ENCODE data around the gene GRAMD1A.
"Not testable (repeated sequence)": the region's sequence is repeated elsewhere in the genome, so short reads cannot be mapped to it uniquely, and the experiment has no call there.

GRAMD1A gene

DNA sequence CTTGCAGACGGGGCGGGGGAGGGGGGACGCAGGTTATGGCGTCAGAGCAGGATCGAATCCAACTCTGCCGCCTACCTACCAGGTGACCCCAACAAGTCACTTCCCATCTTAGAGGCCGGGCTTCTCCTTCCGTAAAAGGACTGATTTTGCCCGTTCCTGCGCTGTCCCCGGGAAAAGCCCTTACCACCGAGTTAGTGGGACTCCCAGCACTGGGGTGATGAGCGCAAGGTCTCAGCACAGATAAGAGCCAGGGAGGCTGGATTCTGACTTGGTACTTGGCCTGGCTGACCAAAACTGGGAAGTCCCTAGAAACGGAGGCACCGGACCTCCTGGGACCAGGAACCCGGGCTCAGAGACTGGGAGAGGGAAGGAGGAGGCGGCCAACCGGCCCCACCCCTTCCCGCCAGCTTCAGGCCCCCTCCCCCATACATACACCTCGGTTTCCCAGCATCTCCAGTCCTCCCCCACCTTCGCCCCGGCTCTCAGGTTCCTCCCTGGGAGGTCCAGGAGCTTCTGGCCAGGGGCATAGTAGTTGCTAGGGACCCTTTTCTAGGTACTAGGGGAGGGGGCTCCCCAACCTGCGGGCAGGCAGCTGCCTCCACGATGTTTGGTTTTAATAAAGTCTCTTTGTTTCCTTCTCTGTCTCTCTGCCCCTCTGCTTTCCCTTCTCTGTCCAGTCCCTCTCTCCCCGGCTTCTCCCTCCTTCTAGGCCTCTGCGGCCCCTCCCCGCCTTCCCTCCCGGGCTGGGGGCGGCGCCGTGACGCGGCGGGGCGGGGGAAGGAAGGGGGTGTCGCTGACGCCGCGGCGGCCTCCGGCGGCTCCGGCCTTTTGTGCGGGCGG lies at the start of gene GRAMD1A:
TSS of gene GRAMD1A (plus strand) at position 826 of the 840 bp plus-strand sequence. CDS start 156 bp downstream, outside the sequence.
- DNase-seq, result peak; percentile 77

DNA sequence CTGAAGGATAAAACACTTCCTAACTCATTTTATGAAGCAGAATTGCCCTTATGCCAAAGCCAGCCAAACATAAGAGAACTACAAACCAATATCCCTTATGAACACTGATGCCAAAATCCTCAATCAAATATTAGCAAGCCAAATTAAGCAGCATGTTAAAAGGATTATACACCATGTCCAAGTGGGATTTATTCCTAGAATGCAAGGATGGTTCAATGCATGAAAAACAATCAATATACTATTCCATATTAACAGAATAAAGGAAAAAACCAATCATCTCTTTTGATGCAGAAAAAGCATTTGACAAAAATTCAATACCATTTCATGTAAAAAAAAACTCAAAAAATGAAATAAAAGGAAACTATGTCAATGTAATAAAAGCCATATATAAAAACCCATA lies 47.0 kb upstream of the GRAMD1A start:
- no peak for DNase-seq

DNA sequence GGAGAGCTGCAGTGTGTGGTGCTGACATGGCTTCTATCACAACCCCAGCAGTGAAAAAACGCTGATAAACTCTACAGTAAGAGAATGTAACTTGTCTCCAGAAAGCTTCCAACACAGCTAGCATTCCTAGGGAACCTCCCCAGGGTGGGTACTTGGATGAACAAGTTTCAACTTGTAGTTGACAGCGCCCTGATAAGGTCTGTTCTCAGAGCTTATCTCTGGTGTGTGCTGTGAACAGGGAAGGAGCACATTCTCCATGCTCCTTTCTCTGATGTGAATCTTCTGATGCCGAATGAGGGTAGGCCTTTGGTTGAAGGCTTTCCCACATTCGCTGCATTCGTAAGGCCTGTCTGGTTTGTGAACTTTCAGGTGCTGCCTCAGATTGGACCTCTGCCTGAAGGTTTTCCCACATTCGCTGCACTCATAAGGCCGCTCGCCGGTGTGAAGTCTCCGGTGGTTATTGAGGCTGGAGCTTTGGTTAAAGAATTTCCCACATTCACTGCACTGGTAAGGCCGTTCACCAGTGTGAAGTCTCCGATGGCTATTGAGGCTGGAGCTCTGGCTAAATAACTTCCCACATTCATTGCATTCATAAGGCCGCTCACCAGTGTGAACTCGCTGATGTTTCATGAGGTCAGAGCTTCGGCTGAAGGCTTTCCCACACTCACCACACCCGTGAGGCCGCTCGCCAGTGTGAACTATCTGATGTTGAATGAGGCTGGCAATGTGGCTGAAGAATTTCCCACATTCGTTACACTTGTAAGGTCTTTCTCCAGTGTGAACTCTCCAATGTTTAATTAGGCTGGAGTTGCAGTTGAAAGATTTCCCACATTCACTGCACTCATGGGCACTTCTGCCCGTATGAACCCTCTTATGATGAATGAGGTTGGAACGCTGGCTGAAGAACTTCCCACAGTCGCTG lies 42.0 kb upstream of the GRAMD1A start:
- DNase-seq, result no peak

DNA sequence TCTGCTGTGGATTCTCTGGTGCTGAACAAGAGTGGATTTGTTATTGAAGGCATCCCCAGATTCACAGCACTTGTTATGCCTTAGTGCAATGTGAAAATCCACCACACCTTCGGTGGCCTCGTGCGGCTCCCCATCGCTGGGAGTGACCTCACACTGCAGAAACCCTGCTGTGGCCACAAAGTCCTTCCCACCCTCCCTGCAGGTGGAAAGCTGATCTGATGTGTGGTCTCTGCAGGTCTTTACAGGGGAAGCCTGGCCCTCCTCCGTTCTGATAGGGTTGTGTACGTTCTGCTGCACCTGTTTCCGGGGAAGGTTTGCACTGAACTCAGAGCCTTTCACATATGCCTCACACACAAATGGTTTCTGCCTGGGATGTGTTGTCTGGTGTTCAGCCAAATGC lies 41.1 kb upstream of the GRAMD1A start:
- no peak for DNase-seq

DNA sequence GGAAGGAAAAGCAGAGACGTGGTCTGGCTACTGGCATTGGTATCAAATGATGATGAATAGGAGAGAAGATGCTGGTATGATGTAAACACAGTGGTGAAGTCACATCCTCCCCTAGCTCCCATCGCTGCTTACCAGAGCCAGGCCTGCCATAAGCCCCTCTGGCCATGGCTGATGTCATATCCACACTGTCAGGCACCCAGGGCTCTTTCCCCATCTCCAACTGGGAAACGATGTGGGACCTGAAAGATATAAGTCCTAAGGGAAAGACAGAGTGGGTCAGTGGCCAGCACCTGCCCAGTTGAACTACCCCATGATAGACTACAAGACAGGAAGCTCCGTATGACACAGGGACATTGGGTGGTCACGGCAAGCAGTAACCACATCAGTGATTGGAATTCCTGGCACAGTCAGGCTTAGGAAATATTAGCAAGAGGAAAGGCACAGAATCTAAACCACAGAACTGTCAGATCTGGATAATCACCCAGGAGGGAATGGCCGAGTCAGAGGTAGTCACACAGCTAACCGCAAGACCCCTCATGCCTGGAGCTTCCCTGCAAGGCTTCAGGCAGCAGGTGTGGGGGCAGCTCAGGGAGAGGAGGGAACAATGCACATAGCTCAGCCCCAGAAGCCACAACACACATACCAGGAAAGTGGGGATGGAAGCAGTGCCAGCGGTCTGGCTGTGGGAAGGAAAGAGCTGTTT lies 39.9 kb upstream of the GRAMD1A start:
- DNase-seq, result no peak

DNA sequence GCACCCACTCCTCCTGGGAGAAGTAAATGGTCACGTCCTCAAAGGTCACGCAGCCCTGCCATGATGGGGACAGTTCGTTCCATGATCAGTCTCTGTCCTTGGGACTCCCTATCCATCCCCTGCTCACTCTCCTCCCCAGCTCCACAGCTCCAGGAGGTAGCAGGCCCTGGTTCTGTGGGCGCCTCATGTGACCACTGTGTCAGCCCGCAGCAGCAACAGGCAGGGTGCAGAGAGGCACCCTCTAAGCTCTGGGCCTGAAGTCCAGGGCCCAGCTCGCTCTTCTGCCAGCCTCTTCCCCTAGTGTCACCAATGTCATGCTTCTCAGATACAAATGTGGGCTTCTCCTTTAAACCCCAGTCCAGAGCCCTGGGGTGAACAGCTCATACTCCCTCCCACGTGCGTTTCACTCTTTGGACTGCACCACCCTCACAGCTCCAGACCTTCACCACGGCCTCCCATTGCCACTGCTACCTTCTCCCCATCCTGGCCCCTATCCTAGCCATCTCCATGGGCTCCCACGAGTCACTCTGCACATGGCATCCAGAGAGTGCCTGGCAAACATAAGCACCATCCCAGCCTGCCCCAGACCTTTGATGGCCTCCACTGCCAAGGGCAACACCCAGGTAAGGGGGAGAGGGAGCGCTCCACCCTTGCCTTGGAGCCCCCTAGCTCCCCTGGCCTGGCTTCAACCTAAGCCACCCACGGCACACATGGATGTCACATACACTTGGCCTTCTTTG lies 39.0 kb upstream of the GRAMD1A start:
- no peak for DNase-seq

DNA sequence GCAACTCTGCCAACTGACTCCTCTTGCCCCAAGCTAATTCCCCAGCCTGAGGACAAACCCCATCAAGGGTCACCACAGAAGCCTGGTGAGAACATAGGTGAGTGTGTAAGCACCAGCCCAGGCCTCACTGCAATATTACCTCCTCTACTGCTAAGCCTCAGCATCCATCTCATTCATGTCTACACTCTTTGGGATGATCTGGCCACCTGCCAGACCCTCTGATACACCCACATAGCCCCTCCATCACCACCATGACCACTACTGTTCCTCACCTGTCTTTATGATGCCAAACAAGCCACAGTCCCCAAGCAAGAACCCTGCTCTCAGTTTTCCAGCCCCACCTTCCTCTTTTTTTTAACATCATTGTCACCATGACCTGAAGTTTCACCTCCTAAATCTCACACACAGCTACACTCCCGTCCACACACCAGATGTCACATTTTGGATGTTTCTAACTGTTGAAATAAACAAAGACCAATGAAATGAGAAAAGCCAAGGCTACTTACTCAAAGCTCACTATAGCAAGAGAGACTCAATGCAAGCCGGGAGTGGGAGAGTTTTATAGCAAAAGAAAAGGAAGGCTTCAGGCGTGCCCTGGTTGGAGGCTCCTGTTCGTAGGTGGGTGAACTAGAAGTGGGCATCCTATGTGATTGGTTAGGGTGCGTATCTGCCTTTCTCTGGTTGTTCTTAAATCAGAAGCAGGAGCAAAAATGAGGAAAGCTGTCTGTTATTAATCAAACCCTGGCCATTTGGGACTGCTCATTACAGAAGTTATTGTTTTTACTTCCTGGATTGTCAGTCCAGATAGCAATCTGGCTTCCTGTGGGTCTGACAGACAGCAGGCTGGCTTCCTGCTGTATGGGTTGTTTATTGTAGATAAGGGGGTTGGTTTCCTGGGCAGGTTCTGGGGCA lies 38.1 kb upstream of the GRAMD1A start:
- DNase-seq, result peak; percentile 43

DNA sequence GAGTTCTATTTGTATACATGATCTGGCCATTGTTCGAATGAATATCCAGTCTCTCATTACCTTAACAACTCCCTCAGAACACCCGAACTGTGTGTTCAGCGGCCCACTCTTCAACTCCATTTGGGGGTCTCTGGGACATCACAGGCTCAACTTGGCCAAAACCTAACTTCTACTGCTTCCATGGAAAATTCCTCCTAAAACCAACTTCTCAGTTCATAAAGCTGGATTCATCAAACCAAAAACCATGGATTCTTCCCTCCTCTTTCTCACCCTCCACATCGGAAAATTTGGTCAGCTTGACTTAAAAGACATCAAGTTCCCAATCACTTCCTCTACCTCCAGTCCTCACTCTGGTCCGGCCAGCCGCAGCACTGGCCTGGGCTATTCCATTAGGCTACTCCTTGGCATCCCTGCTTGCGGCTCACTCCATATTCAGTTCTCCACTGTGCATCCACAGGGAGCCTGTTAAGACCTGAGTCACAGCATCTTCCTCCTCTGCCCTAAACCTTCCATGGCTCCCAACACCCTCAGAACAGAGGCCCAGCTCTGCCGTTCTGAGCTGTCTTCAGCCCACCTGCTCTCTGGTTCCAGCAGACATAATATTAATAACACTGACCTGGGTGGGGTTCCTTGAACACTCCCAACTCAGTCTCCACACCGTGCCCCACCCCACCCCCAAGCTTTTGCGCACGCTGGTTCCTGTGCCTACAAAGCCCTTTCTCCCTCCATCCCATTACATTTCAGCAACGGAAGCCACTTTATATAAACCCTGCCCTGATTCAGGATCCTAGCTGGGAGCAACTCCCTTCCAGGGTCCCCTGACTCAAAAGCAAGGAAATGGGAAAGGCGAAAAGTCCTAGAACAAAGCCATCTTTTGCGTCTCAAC lies 37.2 kb upstream of the GRAMD1A start:
- no peak for DNase-seq

DNA sequence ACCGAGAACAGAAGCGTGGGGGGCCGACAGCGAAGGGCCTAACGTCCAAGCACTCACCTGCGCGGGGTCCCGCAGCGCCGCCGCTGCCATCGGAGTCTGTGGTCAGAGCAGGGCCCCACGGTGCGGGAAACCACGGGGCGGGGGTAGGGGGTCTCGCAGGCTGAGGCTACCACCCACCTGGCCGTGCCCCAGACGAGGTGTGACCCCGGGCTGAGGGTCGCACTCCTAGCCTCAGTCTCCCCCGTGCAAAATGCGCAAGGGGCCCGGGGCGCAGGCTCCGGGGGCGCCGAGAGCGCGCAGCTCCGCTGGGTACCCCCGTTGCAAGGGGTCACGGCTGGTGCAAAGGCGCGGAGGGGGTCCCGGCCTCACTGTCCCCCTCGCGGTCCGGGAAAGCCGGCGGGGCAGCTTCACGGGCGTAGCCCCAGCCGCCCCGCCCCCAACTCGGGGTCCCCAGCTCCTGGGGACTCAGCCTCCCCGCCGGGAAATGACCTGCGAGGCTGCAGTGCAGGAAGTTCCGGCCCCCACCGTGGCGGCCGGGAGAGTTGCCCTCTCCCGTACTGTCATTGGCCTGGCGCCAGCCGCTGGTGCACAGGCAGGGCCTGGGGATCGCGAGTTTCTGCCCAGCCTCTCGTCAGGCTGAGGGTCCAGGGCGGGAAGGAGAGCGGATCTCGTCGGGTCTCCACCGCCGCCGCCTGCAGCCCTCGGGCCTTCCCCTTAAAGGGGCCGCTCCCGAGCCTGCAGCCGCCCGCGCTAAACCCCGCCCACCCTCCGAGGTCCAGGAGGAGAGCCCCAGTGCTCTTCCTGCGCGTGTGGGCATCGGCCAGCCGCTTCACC lies 36.3 kb upstream of the GRAMD1A start, which contains the start of gene ZNF792:
TSS of gene ZNF792 (minus strand) at position 657 of the 834 bp plus-strand sequence. CDS start at position 90, 567 bp downstream.
- DNase-seq, result peak; percentile 32

DNA sequence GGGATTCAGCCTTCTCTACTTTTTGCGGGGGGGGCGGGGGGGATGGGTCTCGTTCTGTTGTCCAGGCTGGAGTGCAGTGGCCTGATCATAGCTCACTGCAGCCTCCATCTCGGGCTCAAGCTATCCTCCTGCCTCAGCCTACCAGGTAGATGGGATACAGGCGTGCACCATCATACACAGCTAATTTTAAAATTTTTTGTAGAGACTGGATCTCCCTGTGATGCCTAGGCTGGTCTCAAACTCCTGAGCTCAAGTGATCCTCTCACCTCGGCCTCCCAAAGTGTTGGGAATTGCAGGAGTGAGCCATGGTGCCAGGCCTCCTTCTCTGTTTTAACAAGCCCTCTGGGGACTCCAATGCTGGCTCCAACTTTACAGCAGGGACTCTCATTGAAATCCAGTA lies 35.5 kb upstream of the GRAMD1A start:
- no peak for DNase-seq

DNA sequence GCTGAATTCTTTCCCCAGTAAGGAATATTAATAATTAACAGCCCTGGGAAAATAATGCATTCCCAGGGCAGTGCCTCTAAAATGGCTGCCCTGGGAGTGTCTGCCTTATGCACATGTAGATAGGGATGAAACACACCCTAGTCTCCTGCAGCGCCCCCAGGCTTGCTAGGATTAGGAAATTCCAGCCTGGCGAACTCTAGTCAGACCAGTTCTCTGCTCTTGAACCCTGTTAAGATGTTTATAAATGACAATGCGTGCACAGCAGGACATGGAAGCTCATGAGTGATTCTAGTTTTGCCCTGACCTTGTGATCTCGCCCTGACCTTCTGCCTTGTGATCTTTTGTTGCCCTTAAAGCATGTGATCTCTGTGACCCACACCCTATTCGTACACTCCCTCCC lies 34.6 kb upstream of the GRAMD1A start:
- not testable (repeated sequence) for DNase-seq

DNA sequence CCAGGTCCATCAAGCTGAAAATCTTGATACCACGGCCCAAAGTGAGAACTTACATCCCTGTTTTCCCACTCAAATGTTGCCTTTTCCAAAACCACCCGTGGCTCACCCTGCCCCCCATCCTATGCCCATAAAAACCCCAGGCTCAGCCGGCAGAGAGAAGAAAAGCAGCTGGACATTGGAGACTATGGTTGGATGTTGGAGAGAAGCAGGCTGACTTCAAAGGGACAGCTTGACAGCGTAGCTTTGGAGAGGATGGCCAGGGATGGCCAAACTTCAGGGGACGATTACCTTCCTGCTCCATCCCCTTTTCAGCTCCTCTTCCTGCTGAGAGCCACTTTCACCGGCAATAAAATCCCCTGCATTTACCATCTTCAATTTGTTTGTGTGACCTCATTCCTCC lies 32.6 kb upstream of the GRAMD1A start:
- DNase-seq, result no peak

DNA sequence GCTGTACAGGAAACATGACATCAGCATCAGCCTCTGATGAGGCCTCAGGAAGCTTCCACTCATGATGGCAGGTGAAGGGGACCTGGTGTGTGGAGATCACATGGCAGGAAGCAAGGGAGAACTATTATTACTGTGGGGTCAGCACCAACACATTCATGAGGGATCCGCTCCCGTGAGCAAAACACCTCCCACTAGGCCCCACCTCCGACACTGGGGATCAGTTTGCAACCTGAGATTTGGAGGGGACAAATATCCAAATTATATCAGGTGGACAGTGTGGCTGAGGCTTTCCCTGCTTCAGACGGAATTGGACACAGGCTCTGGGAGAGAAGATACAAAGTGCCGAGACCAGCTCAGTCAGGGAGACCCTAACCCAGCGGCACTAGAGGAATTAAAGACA lies 30.4 kb upstream of the GRAMD1A start:
- no peak for DNase-seq

DNA sequence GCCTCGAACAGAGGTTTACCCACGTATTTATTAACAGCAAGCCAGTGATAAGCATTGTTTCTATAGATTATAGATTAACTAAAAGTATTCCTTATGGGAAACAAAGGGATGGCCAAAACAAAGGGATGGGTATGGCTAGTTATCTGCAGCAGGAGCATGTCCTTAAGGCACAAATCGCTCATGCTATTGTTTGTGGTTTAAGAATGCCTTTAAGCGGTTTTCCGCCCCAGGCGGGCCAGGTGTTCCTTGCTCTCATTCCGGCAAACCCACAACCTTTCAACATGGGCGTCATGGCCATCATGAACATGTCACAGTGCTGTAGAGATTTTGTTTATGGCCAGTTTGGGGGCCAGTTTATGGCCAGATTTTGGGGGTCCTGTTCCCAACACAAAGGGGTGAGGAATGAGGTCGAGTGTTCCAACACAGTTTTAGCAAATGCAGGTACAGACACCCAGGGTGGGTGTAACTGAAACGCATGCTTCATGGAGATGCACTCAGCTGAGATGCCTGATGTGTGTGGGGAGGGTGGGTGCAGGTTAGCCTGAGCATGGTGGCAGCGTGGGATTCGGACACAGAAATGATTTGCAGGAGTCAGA lies 29.8 kb upstream of the GRAMD1A start:
- not testable (repeated sequence) for DNase-seq

DNA sequence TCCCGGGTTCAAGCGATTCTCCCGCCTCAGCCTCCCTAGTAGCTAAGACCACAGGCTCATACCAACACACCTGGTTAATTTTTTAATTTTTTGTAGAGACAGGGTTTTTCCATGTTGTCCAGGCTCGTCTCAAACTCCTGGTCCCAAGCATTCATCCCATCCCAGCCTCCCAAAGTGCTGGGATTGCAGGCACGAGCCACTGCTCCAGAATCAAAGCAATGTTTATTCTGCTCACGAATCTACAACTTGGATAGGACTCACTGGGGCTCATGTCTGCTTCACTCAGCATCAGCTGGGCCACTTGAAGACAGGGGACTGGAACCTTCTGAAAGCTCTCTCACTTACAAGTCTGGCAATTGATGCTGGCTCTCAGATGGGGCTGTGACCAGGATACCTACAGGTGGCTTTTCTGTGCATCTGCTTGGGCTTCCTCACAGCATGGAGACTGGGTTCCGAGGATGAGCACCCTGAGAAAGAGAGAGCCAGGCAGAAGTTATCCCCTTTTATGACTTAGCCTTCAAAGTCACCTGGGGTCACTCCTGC lies 27.9 kb upstream of the GRAMD1A start:
- DNase-seq, result no peak

DNA sequence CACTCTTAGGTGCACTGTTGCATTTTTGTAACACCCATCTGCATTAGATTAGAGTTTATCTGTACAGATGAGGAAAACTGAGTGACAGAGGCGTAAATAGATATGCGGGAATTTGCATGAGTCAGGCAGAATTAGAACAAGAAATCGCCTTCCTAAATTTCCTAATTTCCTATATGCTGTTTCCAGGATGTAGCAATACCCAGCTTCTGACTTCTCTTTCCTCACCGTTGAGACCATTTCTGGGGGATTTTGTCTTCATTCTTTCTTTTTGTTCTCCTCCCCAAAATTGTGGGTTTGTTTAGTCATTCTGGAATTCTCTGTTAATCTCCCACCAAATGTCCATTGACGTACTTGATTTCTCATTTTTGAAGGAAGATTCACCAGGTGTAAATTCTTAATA lies 25.5 kb upstream of the GRAMD1A start:
- DNase-seq, result no peak

DNA sequence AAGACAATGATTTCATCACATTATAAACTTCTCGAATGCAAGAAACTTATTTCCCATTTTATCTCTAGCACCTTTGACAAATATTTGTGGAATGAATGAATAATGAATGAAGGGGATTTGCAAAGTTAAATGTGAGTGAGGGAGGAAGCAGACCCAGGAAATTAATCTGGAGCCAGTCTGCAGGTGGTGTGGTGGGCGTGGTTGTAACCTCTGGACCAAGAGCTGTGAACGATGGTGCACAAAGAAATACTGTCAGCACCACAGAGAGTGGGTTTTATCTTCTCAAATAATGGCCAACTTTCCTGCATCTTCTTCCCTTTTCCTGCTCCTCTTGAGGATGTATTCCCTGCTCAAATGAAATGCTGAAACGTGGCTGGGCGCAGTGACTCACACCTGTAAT lies 25.1 kb upstream of the GRAMD1A start:
- no peak for DNase-seq

DNA sequence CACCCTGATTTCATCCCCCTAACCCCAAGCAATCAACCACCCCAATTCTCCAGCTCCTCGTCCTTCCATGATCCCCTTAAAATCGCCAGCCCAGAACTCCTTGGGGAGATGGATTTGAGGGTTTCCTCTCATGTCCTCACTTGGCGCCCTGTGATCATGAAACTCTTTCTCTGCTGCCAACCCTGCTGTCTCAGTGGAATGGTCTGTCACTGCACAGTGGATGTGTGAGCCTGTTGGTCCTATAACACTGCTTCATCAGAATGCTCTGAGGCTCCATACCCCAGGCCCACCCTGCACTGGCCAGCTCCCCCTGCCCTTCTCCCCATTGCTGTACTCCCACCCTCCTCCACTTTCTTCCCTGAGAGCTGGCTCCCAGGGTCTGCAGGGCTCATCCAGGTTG lies 23.5 kb upstream of the GRAMD1A start:
- no peak for DNase-seq
